DOHH2 (cell line): ENCODE data around the gene KIAA0040.

Experiments
- EZH2phosphoT487 ChIP-seq: fragments of 200-600 bp; sonication (generic); IDR thresholded peaks from 2 replicates; pipeline ENCODE4 v1.6.1; 2017; ENCODE audit warnings: borderline replicate concordance, mild to moderate bottlenecking, antibody characterized with exemption, low read length, moderate library complexity, mixed read lengths
- TF ChIP-seq, protein P1 (sequence below): fragments of 200-600 bp; sonication (generic); IDR thresholded peaks from one replicate; pipeline ENCODE4 v1.5.1; 2014; ENCODE audit warnings: antibody characterized with exemption, mild to moderate bottlenecking, low read depth, low read length; ENCODE audit not compliant: poor library complexity, severe bottlenecking

- TF ChIP-seq, protein P1, sequence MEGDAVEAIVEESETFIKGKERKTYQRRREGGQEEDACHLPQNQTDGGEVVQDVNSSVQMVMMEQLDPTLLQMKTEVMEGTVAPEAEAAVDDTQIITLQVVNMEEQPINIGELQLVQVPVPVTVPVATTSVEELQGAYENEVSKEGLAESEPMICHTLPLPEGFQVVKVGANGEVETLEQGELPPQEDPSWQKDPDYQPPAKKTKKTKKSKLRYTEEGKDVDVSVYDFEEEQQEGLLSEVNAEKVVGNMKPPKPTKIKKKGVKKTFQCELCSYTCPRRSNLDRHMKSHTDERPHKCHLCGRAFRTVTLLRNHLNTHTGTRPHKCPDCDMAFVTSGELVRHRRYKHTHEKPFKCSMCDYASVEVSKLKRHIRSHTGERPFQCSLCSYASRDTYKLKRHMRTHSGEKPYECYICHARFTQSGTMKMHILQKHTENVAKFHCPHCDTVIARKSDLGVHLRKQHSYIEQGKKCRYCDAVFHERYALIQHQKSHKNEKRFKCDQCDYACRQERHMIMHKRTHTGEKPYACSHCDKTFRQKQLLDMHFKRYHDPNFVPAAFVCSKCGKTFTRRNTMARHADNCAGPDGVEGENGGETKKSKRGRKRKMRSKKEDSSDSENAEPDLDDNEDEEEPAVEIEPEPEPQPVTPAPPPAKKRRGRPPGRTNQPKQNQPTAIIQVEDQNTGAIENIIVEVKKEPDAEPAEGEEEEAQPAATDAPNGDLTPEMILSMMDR: no peak
- TF ChIP-seq EZH2phosphoT487: no peak
These were observed 23.9 kb upstream of the KIAA0040 start for GRCh38 chr1:175216444-175216843.
